Coronary artery (tissue), 2 donors: Measurements from ENCODE around the gene POU6F1.

Experiments
- DNase-seq: peaks from one replicate; pipeline ENCODE4 v3.0.0-alpha.2; 2017; ENCODE audit warnings: low spot score
- H3K27ac ChIP-seq, 2 donors: fragments of 200-600 bp; sonication (generic); one replicate each; pipeline ENCODE4 v1.5.1; 2016 to 2019
- H3K4me3 ChIP-seq: fragments of 200-600 bp; sonication (generic); 2 replicates; pipeline ENCODE4 v1.5.1; 2016; ENCODE audit warnings: mild to moderate bottlenecking, moderate library complexity
- TF ChIP-seq, protein P1 (sequence below): fragments of 200-600 bp; sonication (generic); IDR thresholded peaks from one replicate; pipeline ENCODE4 v1.5.1; 2019; ENCODE audit warnings: antibody characterized with exemption

Gene POU6F1

GRCh38 chr12:51171884-51172514 is 45.9 kb downstream of the POU6F1 start:
- H3K27ac ChIP-seq = peak overlapping the region; percentile 95 to 97
- no peak for DNase-seq
- H3K4me3 ChIP-seq = peak overlapping the region; percentile 84
- TF ChIP-seq, protein P1, sequence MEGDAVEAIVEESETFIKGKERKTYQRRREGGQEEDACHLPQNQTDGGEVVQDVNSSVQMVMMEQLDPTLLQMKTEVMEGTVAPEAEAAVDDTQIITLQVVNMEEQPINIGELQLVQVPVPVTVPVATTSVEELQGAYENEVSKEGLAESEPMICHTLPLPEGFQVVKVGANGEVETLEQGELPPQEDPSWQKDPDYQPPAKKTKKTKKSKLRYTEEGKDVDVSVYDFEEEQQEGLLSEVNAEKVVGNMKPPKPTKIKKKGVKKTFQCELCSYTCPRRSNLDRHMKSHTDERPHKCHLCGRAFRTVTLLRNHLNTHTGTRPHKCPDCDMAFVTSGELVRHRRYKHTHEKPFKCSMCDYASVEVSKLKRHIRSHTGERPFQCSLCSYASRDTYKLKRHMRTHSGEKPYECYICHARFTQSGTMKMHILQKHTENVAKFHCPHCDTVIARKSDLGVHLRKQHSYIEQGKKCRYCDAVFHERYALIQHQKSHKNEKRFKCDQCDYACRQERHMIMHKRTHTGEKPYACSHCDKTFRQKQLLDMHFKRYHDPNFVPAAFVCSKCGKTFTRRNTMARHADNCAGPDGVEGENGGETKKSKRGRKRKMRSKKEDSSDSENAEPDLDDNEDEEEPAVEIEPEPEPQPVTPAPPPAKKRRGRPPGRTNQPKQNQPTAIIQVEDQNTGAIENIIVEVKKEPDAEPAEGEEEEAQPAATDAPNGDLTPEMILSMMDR = no peak

- TF ChIP-seq, protein P1 = no peak
- H3K27ac ChIP-seq = no peak overlapping the region
- no peak overlapping the region for H3K4me3 ChIP-seq
- DNase-seq = no peak
Measured at GRCh38 chr12:51163795-51164194, 54.1 kb downstream of the POU6F1 start.

GRCh38 chr12:51162217-51162616 is 55.6 kb downstream of the POU6F1 start:
- H3K27ac ChIP-seq = no peak overlapping the region
- no peak for DNase-seq
- TF ChIP-seq, protein P1 = no peak
- no peak overlapping the region for H3K4me3 ChIP-seq

DNA sequence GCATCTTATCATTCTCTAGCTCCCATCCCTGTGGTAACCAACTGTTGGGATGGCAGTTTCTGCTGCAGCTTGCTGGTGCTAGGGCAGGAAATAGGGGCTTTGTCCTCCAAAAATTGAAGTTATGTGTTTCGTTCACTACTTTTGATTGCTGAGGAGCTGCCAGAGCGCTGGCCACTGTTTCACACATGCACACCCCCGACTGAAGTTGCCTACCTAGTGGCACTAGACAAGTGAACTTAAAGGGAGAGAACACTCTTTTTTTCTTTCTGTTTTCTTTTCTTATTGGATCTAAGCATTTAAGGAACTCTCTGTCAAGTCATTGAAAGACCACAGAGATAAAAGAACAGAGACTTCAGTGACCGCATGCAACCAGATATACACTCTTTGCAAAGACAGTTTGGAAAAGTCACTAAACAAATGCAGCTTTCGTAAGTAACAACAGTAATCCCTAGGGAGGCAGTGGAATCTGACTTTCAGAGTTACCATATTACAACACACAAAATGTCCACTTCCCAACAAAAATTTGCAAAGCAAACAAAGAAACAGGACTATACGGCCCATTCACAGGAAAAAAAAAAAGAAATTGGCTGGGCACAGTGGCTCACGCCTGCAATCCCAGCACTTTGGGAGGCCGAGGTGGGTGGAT is 56.9 kb downstream of the POU6F1 start:
- no peak for DNase-seq
- no peak overlapping the region for H3K4me3 ChIP-seq
- no peak overlapping the region for H3K27ac ChIP-seq
- TF ChIP-seq, protein P1 = no peak

DNA sequence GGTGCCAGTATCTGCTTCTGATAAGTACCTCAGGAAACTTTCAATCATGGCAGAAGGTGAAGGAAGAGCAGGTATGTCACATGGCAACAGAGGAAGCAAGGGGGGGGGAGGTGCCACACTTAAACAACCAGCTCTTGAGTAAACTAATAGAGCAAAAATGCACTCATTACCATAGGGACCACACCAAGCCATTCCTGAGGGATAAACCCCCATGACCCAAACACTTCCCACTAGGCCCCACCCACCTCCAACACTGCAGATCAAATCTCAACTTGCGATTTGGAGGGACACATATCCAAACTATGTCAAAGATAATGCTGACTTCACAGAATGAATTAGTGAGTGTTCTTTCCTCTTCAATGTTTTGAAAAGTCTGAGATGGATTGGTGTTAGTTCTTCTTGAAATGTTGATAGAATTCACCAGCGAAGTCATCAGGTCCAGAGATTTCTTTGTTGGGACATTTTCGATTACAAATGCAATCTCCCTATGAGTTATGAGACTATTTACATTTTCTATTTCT is 61.6 kb downstream of the POU6F1 start:
- DNase-seq = no peak
- H3K4me3 ChIP-seq = no peak overlapping the region
- TF ChIP-seq, protein P1 = no peak
- no peak overlapping the region for H3K27ac ChIP-seq

GRCh38 chr12:51152953-51153352 is 64.9 kb downstream of the POU6F1 start:
- no peak for DNase-seq
- no peak overlapping the region for H3K27ac ChIP-seq
- no peak overlapping the region for H3K4me3 ChIP-seq
- TF ChIP-seq, protein P1 = no peak

DNA sequence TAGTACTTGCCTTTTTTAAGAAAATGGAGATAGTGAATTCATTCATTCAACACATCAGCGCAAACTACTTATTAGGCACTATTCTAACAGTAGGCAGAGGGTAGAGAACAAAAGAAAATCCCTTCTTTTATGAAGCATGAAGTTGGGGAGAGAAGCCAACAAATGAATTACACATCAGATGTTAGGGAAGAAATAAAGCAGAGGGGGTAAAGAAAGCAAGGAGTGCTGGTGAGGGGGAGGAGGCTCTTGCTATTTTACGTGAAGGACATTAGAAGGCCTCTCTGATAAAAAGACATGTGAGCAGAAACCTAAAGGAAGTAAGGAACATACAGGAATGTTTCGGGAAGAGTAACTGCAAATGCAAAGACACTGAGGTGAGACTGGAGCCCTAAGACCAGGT is 67.1 kb downstream of the POU6F1 start:
- TF ChIP-seq, protein P1 = no peak
- Histone ChIP-seq H3K27ac (no peak overlapping the region), H3K4me3 (no peak overlapping the region)
- no peak for DNase-seq
